ENCODE data around the gene LPCAT2. TPM values are rescaled to one million over a fixed set of nuclear protein-coding genes. Genes with fewer than 3 reads are reported as not detected.

LPCAT2 gene
- total and polyA plus RNA-seq, 8 donors: 1.4 to 36.2 (median 6.6) TPM; not detected in 1

- Histone ChIP-seq H3K27me3 (no peaks in the 10 kb centered on the region), H3K4me1 (no peaks in the 10 kb centered on the region), H3K4me3 (no peak overlapping the region), H3K36me3 (no peaks in the 10 kb centered on the region), H3K27ac (no peak overlapping the region), H3K9me3 (no peaks in the 10 kb centered on the region)
- 92 to 96% (median 95%) methylated on average over 5 of the region's 5 CpGs for WGBS, 5 donors
- no peak for DNase-seq
- no peak for TF ChIP-seq POLR2AphosphoS5 (IDR thresholded peaks at IDR 0.05)
- TF ChIP-seq CTCF (IDR thresholded peaks at IDR 0.05): no peak
- TF ChIP-seq POLR2A (IDR thresholded peaks at IDR 0.05): no peak
- TF ChIP-seq EP300 (IDR thresholded peaks at IDR 0.05): no peak
- intact Hi-C loops (cut with DNase I; ENCODE audit: low total_unique reads): no loop called here
Measured at GRCh38 chr16:55624696-55625095, 115.8 kb downstream of the LPCAT2 start.

GRCh38 chr16:55625843-55626242 lies 117.0 kb downstream of the LPCAT2 start:
- H3K27me3 ChIP-seq: no peaks in the 10 kb centered on the region
- no peaks in the 10 kb centered on the region for H3K9me3 ChIP-seq
- no peaks in the 10 kb centered on the region for H3K4me1 ChIP-seq
- intact Hi-C loops (cut with DNase I; ENCODE audit: low total_unique reads): no loop called here
- H3K4me3 ChIP-seq: no peak overlapping the region
- no peak for DNase-seq
- WGBS, 5 donors: 69 to 92% (median 86%) methylated on average over 3 of the region's 3 CpGs
- no peak overlapping the region for H3K27ac ChIP-seq
- H3K36me3 ChIP-seq: no peaks in the 10 kb centered on the region
- TF ChIP-seq CTCF (IDR thresholded peaks at IDR 0.05) (no peak), POLR2A (IDR thresholded peaks at IDR 0.05) (no peak), EP300 (IDR thresholded peaks at IDR 0.05) (no peak), POLR2AphosphoS5 (IDR thresholded peaks at IDR 0.05) (no peak)

- no peaks in the 10 kb centered on the region for H3K36me3 ChIP-seq
- no peak for DNase-seq
- no peaks in the 10 kb centered on the region for H3K27me3 ChIP-seq
- no peak overlapping the region for H3K4me3 ChIP-seq
- TF ChIP-seq POLR2A (IDR thresholded peaks at IDR 0.05) (no peak), EP300 (IDR thresholded peaks at IDR 0.05) (no peak), POLR2AphosphoS5 (IDR thresholded peaks at IDR 0.05) (no peak), CTCF (IDR thresholded peaks at IDR 0.05) (no peak)
- 67 to 74% (median 71%) methylated on average over 6 of the region's 6 CpGs for WGBS, 5 donors
- intact Hi-C loops (cut with DNase I; ENCODE audit: low total_unique reads): no loop called here
- no peaks in the 10 kb centered on the region for H3K9me3 ChIP-seq
- H3K27ac ChIP-seq: no peak overlapping the region
- H3K4me1 ChIP-seq: no peaks in the 10 kb centered on the region
Measured at GRCh38 chr16:55628306-55628968, 119.6 kb downstream of the LPCAT2 start.

GRCh38 chr16:55630774-55631173 lies 121.9 kb downstream of the LPCAT2 start:
- Histone ChIP-seq H3K27ac (no peak overlapping the region), H3K4me3 (no peak overlapping the region), H3K36me3 (no peaks in the 10 kb centered on the region), H3K4me1 (no peaks in the 10 kb centered on the region), H3K27me3 (no peaks in the 10 kb centered on the region), H3K9me3 (no peaks in the 10 kb centered on the region)
- intact Hi-C loops (cut with DNase I; ENCODE audit: low total_unique reads): no loop called here
- no peak for DNase-seq
- no peak for TF ChIP-seq POLR2A (IDR thresholded peaks at IDR 0.05)
- no peak for TF ChIP-seq POLR2AphosphoS5 (IDR thresholded peaks at IDR 0.05)
- TF ChIP-seq EP300 (IDR thresholded peaks at IDR 0.05): no peak
- no peak for TF ChIP-seq CTCF (IDR thresholded peaks at IDR 0.05)
